ENCODE results near the gene UQCR11.

- no peak for TF ChIP-seq POLR2AphosphoS5 (IDR thresholded peaks at IDR 0.05)
- TF ChIP-seq, protein P1, sequence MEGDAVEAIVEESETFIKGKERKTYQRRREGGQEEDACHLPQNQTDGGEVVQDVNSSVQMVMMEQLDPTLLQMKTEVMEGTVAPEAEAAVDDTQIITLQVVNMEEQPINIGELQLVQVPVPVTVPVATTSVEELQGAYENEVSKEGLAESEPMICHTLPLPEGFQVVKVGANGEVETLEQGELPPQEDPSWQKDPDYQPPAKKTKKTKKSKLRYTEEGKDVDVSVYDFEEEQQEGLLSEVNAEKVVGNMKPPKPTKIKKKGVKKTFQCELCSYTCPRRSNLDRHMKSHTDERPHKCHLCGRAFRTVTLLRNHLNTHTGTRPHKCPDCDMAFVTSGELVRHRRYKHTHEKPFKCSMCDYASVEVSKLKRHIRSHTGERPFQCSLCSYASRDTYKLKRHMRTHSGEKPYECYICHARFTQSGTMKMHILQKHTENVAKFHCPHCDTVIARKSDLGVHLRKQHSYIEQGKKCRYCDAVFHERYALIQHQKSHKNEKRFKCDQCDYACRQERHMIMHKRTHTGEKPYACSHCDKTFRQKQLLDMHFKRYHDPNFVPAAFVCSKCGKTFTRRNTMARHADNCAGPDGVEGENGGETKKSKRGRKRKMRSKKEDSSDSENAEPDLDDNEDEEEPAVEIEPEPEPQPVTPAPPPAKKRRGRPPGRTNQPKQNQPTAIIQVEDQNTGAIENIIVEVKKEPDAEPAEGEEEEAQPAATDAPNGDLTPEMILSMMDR (IDR thresholded peaks at IDR 0.05), result no peak
- TF ChIP-seq EP300 (IDR thresholded peaks at IDR 0.05), result no peak
- no peak for TF ChIP-seq POLR2A (IDR thresholded peaks at IDR 0.05)
Measured at GRCh38 chr19:1582201-1582600, 23.1 kb downstream of the UQCR11 start.

Measured in gastroesophageal sphincter (tissue), 3 donors.